Duodenal mucosa (tissue), 2 donors: ENCODE results near the gene INHBA.

Experiments
- H3K27ac ChIP-seq: one replicate; pipeline ENCODE4 v1.7.0; 2013; ENCODE audit warnings: low read depth, low read length
- H3K27me3 ChIP-seq, 2 donors: one replicate each; pipeline ENCODE4 v1.7.0; 2013; ENCODE audit warnings: low read length in 2 of 2, control low read depth in 1 of 2; ENCODE audit not compliant: insufficient read depth in 2 of 2, control insufficient read depth in 1 of 2
- H3K36me3 ChIP-seq, 2 donors: one replicate each; pipeline ENCODE4 v1.7.0; 2013; ENCODE audit warnings: low read length in 2 of 2, control low read depth in 1 of 2; ENCODE audit not compliant: insufficient read depth in 2 of 2, control insufficient read depth in 1 of 2
- H3K4me1 ChIP-seq, 2 donors: one replicate each; pipeline ENCODE4 v1.7.0; 2013; ENCODE audit warnings: low read length in 2 of 2, control low read depth in 1 of 2; ENCODE audit not compliant: insufficient read depth in 2 of 2, control insufficient read depth in 1 of 2
- H3K4me3 ChIP-seq, 2 donors: one replicate each; pipeline ENCODE4 v1.7.0; 2013; ENCODE audit warnings: low read length in 2 of 2, low read depth in 1 of 2
- H3K9ac ChIP-seq, 2 donors: one replicate each; pipeline ENCODE4 v1.7.0; 2013; ENCODE audit warnings: low read length in 2 of 2, low read depth in 1 of 2
- H3K9me3 ChIP-seq, 2 donors: one replicate each; pipeline ENCODE4 v1.7.0; 2013; ENCODE audit warnings: low read length in 2 of 2, control low read depth in 1 of 2; ENCODE audit not compliant: control insufficient read depth in 1 of 2

Gene INHBA

DNA sequence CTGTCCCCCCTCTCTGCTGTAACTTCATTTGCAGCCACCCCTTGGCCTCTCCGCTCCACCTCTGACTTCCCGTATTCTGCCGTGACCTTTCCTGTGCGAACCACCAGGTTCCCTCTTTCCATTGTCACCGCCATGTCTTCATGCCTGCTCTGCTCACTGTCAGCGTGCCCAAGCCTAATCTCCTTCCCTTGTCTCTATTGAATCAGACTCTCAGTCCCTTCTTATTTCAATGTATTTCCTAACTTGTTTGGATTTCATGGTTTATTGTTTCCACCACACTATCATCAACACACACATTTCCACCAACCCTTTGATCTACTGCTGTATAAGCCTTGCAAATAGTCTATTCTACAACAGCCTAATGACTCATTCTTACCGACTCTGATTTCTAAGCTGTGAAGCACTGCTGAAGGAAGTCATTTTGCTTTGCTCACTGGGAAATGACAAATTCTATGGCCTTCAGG is 30.0 kb upstream of the INHBA start:
- Histone ChIP-seq H3K27ac (no peak overlapping the region), H3K9ac (no peak overlapping the region), H3K27me3 (no peaks in the 10 kb centered on the region), H3K4me1 (no peaks in the 10 kb centered on the region), H3K9me3 (no peaks in the 10 kb centered on the region), H3K36me3 (no peaks in the 10 kb centered on the region), H3K4me3 (no peak overlapping the region)

- no peak overlapping the region for H3K27ac ChIP-seq
- no peaks in the 10 kb centered on the region for H3K27me3 ChIP-seq
- H3K36me3 ChIP-seq: no peaks in the 10 kb centered on the region
- no peaks in the 10 kb centered on the region for H3K4me1 ChIP-seq
- no peak overlapping the region for H3K4me3 ChIP-seq
- no peak overlapping the region for H3K9ac ChIP-seq
- no peaks in the 10 kb centered on the region for H3K9me3 ChIP-seq
Measured at GRCh38 chr7:41732436-41732785, 29.5 kb upstream of the INHBA start.

DNA sequence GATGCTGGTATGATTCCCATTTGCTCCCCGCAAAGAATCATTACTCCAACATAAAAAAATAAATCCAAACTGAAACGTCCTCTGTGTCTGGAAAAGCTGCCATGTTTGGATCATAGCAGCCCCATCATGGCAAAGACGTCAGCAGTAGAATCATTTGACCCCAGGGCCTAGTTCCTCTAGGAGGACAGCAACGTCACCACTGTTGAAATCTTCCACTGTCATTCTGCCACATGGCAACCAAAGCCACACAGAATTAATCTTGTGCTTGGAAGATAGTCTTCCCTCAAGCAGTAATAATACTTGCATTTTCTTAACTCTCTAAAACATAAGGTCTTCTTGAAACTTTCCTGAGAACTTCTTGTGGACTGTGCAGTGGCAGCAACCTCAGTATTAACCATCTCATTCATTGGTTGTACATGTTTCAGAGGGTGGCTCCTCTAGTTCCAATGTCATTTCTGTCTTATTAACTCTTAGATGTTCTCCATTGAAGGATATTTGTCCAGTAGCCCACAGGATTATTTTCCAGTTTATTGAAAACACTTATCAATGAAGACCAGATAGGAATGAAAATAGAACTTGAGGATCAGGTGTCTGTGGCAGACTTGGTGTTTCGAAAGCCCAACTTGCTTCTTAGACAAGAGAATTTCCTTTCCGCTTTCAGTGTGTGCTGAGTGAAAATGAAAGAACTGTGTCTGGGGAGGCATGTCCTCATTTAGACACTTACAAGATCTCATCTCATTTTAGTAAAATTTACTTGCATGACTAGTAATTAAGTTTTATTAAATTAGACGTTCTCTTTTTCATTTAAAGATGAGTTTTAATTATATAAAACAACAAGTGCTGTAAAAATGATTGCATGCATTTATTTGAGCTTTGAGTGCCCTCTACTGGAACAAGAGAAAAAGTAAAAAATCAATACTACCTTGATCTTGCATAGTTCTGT is 28.9 kb upstream of the INHBA start:
- H3K4me3 ChIP-seq: no peak overlapping the region
- H3K9me3 ChIP-seq: no peaks in the 10 kb centered on the region
- no peaks in the 10 kb centered on the region for H3K4me1 ChIP-seq
- H3K27ac ChIP-seq: no peak overlapping the region
- H3K27me3 ChIP-seq: no peaks in the 10 kb centered on the region
- H3K36me3 ChIP-seq: no peaks in the 10 kb centered on the region
- H3K9ac ChIP-seq: no peak overlapping the region

DNA sequence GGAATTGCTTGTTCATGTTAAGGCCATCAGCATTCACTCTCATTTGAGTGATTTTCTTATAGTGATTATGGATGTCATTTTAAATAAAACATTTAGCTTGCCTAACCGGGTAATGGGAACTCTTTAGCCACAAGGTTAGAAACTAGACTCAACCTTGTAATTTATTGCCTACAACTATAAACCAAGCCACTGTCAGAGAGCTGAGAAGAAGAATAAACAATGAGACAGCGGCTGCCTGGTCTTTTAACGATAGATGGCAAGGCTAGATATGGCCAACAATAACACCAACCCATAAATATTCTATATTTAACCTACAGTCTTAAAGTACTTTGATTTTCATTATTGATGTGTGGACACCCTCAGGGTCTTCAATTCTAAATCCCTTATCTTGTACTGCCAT is 27.8 kb upstream of the INHBA start:
- H3K9ac ChIP-seq: no peak overlapping the region
- H3K36me3 ChIP-seq: no peaks in the 10 kb centered on the region
- H3K9me3 ChIP-seq: no peaks in the 10 kb centered on the region
- no peak overlapping the region for H3K4me3 ChIP-seq
- no peak overlapping the region for H3K27ac ChIP-seq
- no peaks in the 10 kb centered on the region for H3K4me1 ChIP-seq
- no peaks in the 10 kb centered on the region for H3K27me3 ChIP-seq

- H3K27ac ChIP-seq: no peak overlapping the region
- no peaks in the 10 kb centered on the region for H3K27me3 ChIP-seq
Measured at GRCh38 chr7:41730161-41730560, 27.3 kb upstream of the INHBA start.

DNA sequence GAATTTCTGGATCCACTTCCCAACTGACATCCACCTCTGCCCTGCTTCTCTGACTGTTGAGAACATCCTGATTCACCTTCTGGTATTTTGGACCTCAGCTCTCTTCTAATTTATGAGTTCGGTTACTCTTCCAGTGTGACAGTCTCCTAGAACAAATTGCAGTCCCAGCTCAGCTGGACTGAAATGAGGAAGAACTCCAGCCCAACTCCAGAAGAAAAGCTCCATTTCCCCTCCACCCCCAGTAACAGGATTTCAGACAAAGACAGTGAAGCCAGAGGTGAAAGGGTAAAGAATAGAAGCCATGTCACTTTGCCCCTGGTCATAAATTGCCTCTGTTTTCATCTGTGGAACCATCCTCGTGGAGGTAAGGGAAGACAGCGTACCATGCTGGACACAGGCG is 26.2 kb upstream of the INHBA start:
- Histone ChIP-seq H3K4me1 (no peaks in the 10 kb centered on the region), H3K4me3 (no peak overlapping the region), H3K27me3 (no peaks in the 10 kb centered on the region), H3K36me3 (no peaks in the 10 kb centered on the region), H3K9me3 (no peaks in the 10 kb centered on the region), H3K27ac (no peak overlapping the region), H3K9ac (no peak overlapping the region)

More at GRCh38 chr7:41730161-41730560, 27.3 kb upstream of the INHBA start:
- Histone ChIP-seq H3K9ac (no peak overlapping the region), H3K4me1 (no peaks in the 10 kb centered on the region), H3K4me3 (no peak overlapping the region), H3K9me3 (no peaks in the 10 kb centered on the region), H3K36me3 (no peaks in the 10 kb centered on the region)

DNA sequence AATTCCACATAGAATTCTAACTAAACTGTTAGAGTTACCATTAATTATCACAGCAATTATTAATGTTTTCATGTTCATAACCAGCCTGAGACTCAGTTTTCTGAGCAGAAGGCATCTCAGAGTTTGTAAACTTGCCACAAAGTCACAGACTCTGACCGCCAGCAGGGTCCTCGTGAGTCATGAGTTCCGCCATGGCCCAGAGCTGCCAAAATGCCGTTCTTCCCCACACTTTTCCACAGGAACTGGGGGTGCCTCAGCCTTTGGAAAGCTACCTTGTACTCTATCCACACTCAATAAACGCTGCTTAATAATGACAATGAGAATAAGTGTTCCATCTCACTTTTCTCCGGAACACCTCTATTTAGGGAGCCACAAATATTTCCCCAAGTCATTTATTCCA is 22.1 kb upstream of the INHBA start:
- Histone ChIP-seq H3K27ac (no peak overlapping the region), H3K9ac (no peak overlapping the region), H3K4me3 (no peak overlapping the region), H3K27me3 (no peaks in the 10 kb centered on the region), H3K9me3 (no peaks in the 10 kb centered on the region), H3K4me1 (no peaks in the 10 kb centered on the region), H3K36me3 (no peaks in the 10 kb centered on the region)

- Histone ChIP-seq H3K4me3 (no peak overlapping the region), H3K9ac (no peak overlapping the region), H3K36me3 (no peaks in the 10 kb centered on the region), H3K27me3 (no peaks in the 10 kb centered on the region), H3K27ac (no peak overlapping the region), H3K4me1 (no peaks in the 10 kb centered on the region), H3K9me3 (no peaks in the 10 kb centered on the region)
Measured at GRCh38 chr7:41720886-41721285, 18.0 kb upstream of the INHBA start.

DNA sequence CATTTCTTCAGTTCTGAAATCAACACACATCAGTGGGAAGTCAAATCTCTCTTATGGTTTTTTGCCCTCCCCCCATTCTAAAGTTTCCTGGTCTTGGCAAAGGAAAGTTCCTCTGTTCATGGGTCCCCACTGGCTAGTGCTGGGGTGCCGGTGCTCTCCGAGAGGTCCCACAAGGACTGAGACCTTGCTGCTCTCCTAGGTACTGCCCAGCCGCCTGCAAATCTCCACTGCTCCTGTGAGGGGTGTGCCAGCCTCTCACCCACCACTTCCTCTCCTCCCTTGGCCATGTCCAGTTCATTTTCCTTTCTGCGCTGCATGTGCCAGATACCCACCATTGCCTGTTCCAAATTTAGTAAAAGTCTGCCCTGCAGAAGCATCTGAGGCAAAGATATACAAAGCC is 17.2 kb upstream of the INHBA start:
- H3K9ac ChIP-seq: no peak overlapping the region
- H3K4me1 ChIP-seq: no peaks in the 10 kb centered on the region
- no peaks in the 10 kb centered on the region for H3K27me3 ChIP-seq
- H3K36me3 ChIP-seq: no peaks in the 10 kb centered on the region
- no peaks in the 10 kb centered on the region for H3K9me3 ChIP-seq
- H3K4me3 ChIP-seq: no peak overlapping the region
- H3K27ac ChIP-seq: no peak overlapping the region

DNA sequence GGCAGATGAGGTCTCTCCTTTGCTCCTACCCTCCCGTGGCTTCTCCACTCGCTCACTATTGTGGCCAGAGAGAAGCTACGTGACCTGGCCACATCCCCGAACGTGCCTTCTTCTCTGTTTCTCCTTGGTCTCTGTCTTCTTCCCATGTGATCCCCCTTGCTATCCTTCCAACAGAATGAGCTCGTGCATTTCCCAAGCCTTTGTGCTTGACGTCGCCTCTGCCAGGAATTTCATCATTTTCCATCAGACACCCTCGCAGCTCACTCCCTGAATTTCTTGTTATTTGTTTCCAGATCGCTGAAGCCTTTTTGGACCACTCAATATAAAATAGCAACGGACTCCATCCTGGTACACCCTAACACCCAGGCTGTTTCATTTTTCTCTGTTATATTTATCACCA is 13.8 kb upstream of the INHBA start:
- Histone ChIP-seq H3K4me3 (no peak overlapping the region), H3K27me3 (no peaks in the 10 kb centered on the region), H3K4me1 (no peaks in the 10 kb centered on the region), H3K27ac (no peak overlapping the region), H3K9me3 (no peaks in the 10 kb centered on the region), H3K9ac (no peak overlapping the region), H3K36me3 (no peaks in the 10 kb centered on the region)
